Activated CD8-positive, alpha-beta T cell treated with anti-CD3 and anti-CD28 coated beads for 36 hours (primary cell): ENCODE measurements around the gene UGT1A7. TPM values are rescaled to one million over a fixed set of nuclear protein-coding genes. Genes with fewer than 3 reads are reported as not detected.

Source experiments
- ATAC-seq: fragments of 200-7000 bp; cut with Tn5 transposase; one replicate; pipeline ENCODE4 v1.10.0; 2021; ENCODE audit warnings: mild to moderate bottlenecking, moderate library complexity
- CTCF ChIA-PET: fragments of 350-600 bp; sonication (Branson Sonifier 250); formaldehyde crosslinking; loops from one replicate; lab custom pipeline; 2021; ENCODE audit warnings: antibody characterized with exemption; lab: Charles Lee
- POLR2A ChIA-PET: fragments of 350-600 bp; sonication (Branson Sonifier 250); formaldehyde crosslinking; loops from one replicate; lab custom pipeline; 2021; ENCODE audit warnings: antibody characterized with exemption; lab: Charles Lee
- DNase-seq: peaks from one replicate; pipeline ENCODE4 v3.0.0-alpha.2; 2020
- H3K27ac Mint-ChIP-seq: one replicate; pipeline ENCODE4 v1.8.0; 2021; ENCODE audit warnings: mild to moderate bottlenecking, mixed read lengths
- H3K27me3 Mint-ChIP-seq: one replicate; pipeline ENCODE4 v1.8.0; 2021; ENCODE audit warnings: mixed read lengths
- H3K36me3 Mint-ChIP-seq: one replicate; pipeline ENCODE4 v1.8.0; 2021; ENCODE audit warnings: low read depth, mixed read lengths
- H3K4me1 Mint-ChIP-seq: one replicate; pipeline ENCODE4 v1.8.0; 2021; ENCODE audit warnings: low read depth, mixed read lengths
- H3K4me3 Mint-ChIP-seq: one replicate; pipeline ENCODE4 v1.8.0; 2021; ENCODE audit warnings: mild to moderate bottlenecking, moderate library complexity, mixed read lengths
- H3K9me3 Mint-ChIP-seq: one replicate; pipeline ENCODE4 v1.8.0; 2021; ENCODE audit warnings: mixed read lengths
- intact Hi-C: fragments of 100-400 bp; cut with micrococcal nuclease; formaldehyde crosslinking; loops from one replicate; pipeline ENCODE4 v1.10.0; 2022
- total RNA-seq, 2 experiments: library from RNA; stranded (reverse); gene quantifications; one replicate each; pipeline ENCODE4 v1.2.3, GENCODE V29; 2021
- TF ChIP-seq, protein P1 (sequence below): fragments of 200-600 bp; IDR thresholded peaks from one replicate; pipeline ENCODE4 v1.8.0; 2022; ENCODE audit warnings: antibody characterized with exemption, mild to moderate bottlenecking

The UGT1A7 gene
- total RNA-seq, 2 experiments from 2014 or later, result not detected

DNA sequence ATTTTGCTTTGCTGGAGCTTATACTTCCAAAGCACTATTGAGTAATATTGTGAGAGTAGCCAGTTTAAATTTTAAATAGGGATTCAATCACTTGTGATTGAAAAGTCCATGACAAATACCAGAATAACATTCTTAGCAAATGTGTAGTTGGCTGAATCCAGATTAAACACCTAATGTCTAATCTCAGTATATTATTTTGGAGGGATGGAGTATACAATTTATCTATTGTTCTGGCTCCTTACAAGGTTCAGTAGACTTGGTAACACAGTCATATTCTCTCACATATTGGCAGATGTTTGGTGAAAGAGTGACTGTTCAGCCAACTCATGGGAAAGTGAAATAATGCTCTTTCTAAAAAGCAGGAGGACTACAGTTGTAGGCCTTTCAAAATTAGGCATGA is 7.8 kb upstream of the UGT1A7 start:
- ChIA-PET CTCF (no interaction called here), POLR2A (no interaction called here)
- H3K4me3 Mint-ChIP-seq, result no peak overlapping the region
- H3K36me3 Mint-ChIP-seq, result no peaks in the 10 kb centered on the region
- TF ChIP-seq, protein P1, sequence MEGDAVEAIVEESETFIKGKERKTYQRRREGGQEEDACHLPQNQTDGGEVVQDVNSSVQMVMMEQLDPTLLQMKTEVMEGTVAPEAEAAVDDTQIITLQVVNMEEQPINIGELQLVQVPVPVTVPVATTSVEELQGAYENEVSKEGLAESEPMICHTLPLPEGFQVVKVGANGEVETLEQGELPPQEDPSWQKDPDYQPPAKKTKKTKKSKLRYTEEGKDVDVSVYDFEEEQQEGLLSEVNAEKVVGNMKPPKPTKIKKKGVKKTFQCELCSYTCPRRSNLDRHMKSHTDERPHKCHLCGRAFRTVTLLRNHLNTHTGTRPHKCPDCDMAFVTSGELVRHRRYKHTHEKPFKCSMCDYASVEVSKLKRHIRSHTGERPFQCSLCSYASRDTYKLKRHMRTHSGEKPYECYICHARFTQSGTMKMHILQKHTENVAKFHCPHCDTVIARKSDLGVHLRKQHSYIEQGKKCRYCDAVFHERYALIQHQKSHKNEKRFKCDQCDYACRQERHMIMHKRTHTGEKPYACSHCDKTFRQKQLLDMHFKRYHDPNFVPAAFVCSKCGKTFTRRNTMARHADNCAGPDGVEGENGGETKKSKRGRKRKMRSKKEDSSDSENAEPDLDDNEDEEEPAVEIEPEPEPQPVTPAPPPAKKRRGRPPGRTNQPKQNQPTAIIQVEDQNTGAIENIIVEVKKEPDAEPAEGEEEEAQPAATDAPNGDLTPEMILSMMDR, result no peak
- intact Hi-C loops, result no loop called here
- peaks cover 16% of the 10 kb centered on the region for H3K27me3 Mint-ChIP-seq
- H3K27ac Mint-ChIP-seq, result no peak overlapping the region
- ATAC-seq (no peak), DNase-seq (no peak)
- no peaks in the 10 kb centered on the region for H3K9me3 Mint-ChIP-seq
- H3K4me1 Mint-ChIP-seq, result no peaks in the 10 kb centered on the region

DNA sequence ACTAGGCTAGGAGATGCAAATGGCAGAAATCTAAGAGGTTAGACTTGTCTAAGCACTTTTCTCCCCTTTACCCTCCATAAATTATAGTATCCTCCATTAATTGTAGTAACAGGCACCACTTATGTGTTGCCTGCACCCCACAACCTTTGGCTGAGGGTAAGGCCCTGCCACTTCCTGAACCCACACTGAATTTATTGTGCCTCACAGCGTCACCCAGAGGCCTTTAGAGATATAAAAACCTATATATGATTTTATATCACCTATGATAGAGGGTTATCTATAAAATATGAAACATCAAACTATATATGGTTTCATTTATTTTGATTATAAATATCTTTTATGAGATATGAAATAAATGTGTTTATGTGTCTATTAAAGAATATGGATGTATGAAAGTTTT is 7.4 kb upstream of the UGT1A7 start:
- Mint-ChIP-seq H3K27ac (no peak overlapping the region), H3K36me3 (no peaks in the 10 kb centered on the region), H3K4me3 (no peak overlapping the region), H3K9me3 (no peaks in the 10 kb centered on the region), H3K27me3 (peaks cover 16% of the 10 kb centered on the region), H3K4me1 (no peaks in the 10 kb centered on the region)
- TF ChIP-seq, protein P1, result no peak
- CTCF ChIA-PET, result no interaction called here
- ATAC-seq, result no peak
- POLR2A ChIA-PET, result no interaction called here
- no peak for DNase-seq
- intact Hi-C loops, result no loop called here

DNA sequence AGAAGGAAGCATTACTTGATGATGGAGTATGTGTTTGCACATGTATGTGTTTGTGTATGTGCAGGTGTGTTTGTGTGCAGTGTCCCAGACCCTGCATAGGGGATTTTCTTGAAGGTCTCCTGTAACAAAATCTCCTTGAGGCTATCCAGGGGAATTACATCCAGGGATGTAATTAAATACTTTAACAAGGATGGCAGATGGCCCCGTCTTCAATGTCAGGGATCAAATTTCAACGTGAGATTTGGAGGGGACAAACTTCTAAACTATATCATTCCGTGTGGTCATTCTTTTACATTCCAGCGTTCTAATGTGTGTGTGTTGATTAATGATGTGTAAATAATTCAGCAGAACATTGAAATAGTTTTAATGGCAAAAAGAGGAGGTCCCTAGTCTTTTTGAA is 6.7 kb upstream of the UGT1A7 start:
- Mint-ChIP-seq H3K9me3 (no peaks in the 10 kb centered on the region), H3K4me1 (no peaks in the 10 kb centered on the region), H3K4me3 (no peak overlapping the region), H3K27ac (no peak overlapping the region), H3K36me3 (no peaks in the 10 kb centered on the region), H3K27me3 (peaks cover 17% of the 10 kb centered on the region)
- ChIA-PET CTCF (no interaction called here), POLR2A (no interaction called here)
- TF ChIP-seq, protein P1, result no peak
- intact Hi-C loops, result no loop called here
- no peak for ATAC-seq
- DNase-seq, result no peak

DNA sequence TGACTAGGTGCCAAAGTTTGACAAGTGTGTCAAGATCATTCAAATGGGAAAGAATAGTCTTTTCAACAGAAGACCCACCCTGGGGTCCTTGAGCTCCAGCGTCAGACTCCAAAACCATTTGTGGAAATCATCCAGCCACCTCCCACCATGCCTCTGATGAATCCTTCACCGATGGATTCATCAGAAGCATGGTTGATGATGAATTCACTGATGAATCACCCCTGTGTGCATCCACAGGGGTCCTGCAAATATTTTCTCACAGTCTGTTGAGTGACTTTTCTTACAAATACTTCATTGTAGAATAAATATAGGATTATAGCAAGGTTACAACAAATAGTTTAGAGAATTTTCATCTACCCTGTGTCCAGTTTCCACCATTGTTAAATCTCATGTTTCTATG is 5.7 kb upstream of the UGT1A7 start:
- Mint-ChIP-seq H3K4me3 (no peak overlapping the region), H3K27ac (no peak overlapping the region), H3K27me3 (peaks cover 10% of the 10 kb centered on the region), H3K9me3 (no peaks in the 10 kb centered on the region), H3K4me1 (no peaks in the 10 kb centered on the region), H3K36me3 (no peaks in the 10 kb centered on the region)
- intact Hi-C loops, result no loop called here
- no peak for ATAC-seq
- CTCF ChIA-PET, result no interaction called here
- TF ChIP-seq, protein P1, result no peak
- POLR2A ChIA-PET, result interaction anchor here (0.6 kb wide), 1 partner anchor 16 kb away, joined by 3 read pairs; the partner anchor contains the start of gene UGT1A6
- no peak for DNase-seq

DNA sequence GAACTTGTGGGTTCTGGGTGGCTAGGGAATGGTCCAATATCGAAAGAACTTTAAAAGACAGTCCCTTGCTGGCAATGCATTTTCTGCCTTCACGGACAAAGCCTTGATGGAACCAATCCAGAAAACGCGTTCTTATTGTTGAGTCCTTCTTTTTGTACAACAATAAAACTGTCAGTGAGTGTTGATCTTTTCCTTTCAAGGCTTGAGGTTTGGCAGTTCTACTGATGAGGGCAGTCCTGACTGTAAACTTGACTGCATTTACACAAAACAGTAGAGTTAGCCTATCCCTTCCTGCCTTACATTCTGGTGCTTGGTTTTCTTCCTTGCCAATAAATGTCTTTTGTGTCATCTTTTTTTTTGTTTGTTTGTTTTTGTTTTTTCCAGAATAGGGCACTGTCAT is 2.5 kb upstream of the UGT1A7 start:
- ChIA-PET CTCF (no interaction called here), POLR2A (no interaction called here)
- Mint-ChIP-seq H3K36me3 (no peaks in the 10 kb centered on the region), H3K9me3 (no peaks in the 10 kb centered on the region), H3K27ac (no peak overlapping the region), H3K4me1 (no peaks in the 10 kb centered on the region), H3K27me3 (peaks cover 4% of the 10 kb centered on the region), H3K4me3 (no peak overlapping the region)
- intact Hi-C loops, result no loop called here
- DNase-seq, result no peak
- ATAC-seq, result no peak
- TF ChIP-seq, protein P1, result no peak
